DOHH2 (cell line): ENCODE data around the gene POLD3.

ENCODE experiments used
- H3F3A ChIP-seq: fragments of 200-600 bp; sonication (generic), shearing (Covaris generic); 2 replicates; pipeline ENCODE4 v1.6.0; 2016; ENCODE audit warnings: antibody characterized with exemption, mild to moderate bottlenecking; ENCODE audit not compliant: control insufficient read depth, insufficient read depth
- H3K27ac ChIP-seq: fragments of 200-600 bp; sonication (generic); 2 replicates; pipeline ENCODE4 v1.5.1; 2014; ENCODE audit warnings: low read depth, mild to moderate bottlenecking, low read length, moderate library complexity
- H3K27me3 ChIP-seq: fragments of 200-600 bp; sonication (generic); 2 replicates; pipeline ENCODE4 v1.6.1; 2014; ENCODE audit warnings: mild to moderate bottlenecking, low read length, mixed read lengths; ENCODE audit not compliant: control insufficient read depth
- H3K36me3 ChIP-seq: fragments of 200-600 bp; sonication (generic); 2 replicates; pipeline ENCODE4 v1.6.1; 2014; ENCODE audit warnings: mild to moderate bottlenecking, low read length, moderate library complexity, mixed read lengths; ENCODE audit not compliant: control insufficient read depth
- H3K4me1 ChIP-seq: fragments of 200-600 bp; sonication (generic); 2 replicates; pipeline ENCODE4 v1.6.1; 2014; ENCODE audit warnings: mild to moderate bottlenecking, low read length, mixed read lengths; ENCODE audit not compliant: control insufficient read depth
- H3K4me2 ChIP-seq: fragments of 200-600 bp; sonication (generic); 2 replicates; pipeline ENCODE4 v1.6.0; 2014; ENCODE audit warnings: mild to moderate bottlenecking, low read length, moderate library complexity
- H3K4me3 ChIP-seq: fragments of 200-600 bp; sonication (generic); 2 replicates; pipeline ENCODE4 v1.5.1; 2014; ENCODE audit warnings: mild to moderate bottlenecking, low read length, mixed read lengths
- H3K79me2 ChIP-seq: fragments of 200-600 bp; sonication (generic); 2 replicates; pipeline ENCODE4 v1.6.1; 2014; ENCODE audit warnings: mild to moderate bottlenecking, low read length, mixed read lengths; ENCODE audit not compliant: control insufficient read depth
- H3K9me2 ChIP-seq: fragments of 200-600 bp; sonication (generic); replicated peaks from 2 replicates; pipeline ENCODE4 v1.6.1; 2014; ENCODE audit warnings: mild to moderate bottlenecking, low read length, mixed read lengths; ENCODE audit not compliant: control insufficient read depth
- H3K9me3 ChIP-seq: fragments of 200-600 bp; sonication (generic); 2 replicates; pipeline ENCODE4 v1.6.1; 2014; ENCODE audit warnings: antibody characterized with exemption, low read length, mixed read lengths; ENCODE audit not compliant: control insufficient read depth, insufficient read depth
- H4K20me1 ChIP-seq: fragments of 200-600 bp; sonication (generic); 2 replicates; pipeline ENCODE4 v1.6.0; 2014; ENCODE audit warnings: low read depth, mild to moderate bottlenecking, antibody characterized with exemption, low read length, moderate library complexity; ENCODE audit not compliant: control insufficient read depth, insufficient read depth
- EZH2phosphoT487 ChIP-seq: fragments of 200-600 bp; sonication (generic); IDR thresholded peaks from 2 replicates; pipeline ENCODE4 v1.6.1; 2017; ENCODE audit warnings: borderline replicate concordance, mild to moderate bottlenecking, antibody characterized with exemption, low read length, moderate library complexity, mixed read lengths
- TF ChIP-seq, protein P1 (sequence below): fragments of 200-600 bp; sonication (generic); IDR thresholded peaks from one replicate; pipeline ENCODE4 v1.5.1; 2014; ENCODE audit warnings: antibody characterized with exemption, mild to moderate bottlenecking, low read depth, low read length; ENCODE audit not compliant: poor library complexity, severe bottlenecking

The POLD3 gene

DNA sequence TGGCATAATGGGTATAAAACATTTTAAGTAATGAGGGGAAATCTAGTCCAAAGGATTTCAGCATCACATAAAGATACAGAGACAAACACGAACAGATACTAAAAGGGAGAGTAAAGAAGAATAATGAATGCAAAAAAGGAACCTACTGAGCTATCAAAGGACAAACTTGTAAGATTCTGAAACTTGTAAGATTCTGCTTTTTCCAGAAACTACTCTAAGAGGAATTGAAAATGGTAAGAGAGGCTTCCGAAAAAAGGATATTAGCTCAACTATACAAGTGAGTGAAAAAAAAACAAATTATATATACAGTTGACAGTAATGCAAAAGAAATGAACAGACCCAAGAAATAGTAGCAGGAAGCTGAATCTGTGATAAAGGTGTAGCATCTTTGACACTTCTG, 37.7 kb downstream of the POLD3 start:
- Histone ChIP-seq H3K9me3 (no peaks in the 10 kb centered on the region), H3K27me3 (no peaks in the 10 kb centered on the region), H3K79me2 (0 out of 2 replicates have a peak, but pooled peaks cover 3% of the 10 kb centered on the region), H3K27ac (no peak overlapping the region), H3K4me3 (no peak overlapping the region), H3K36me3 (peaks cover 87% of the 10 kb centered on the region), H3K4me2 (no peak overlapping the region), H3K4me1 (no peaks in the 10 kb centered on the region), H3F3A (no peaks in the 10 kb centered on the region), H3K9me2 (no peaks in the 10 kb centered on the region), H4K20me1 (no peaks in the 10 kb centered on the region)
- TF ChIP-seq, protein P1, sequence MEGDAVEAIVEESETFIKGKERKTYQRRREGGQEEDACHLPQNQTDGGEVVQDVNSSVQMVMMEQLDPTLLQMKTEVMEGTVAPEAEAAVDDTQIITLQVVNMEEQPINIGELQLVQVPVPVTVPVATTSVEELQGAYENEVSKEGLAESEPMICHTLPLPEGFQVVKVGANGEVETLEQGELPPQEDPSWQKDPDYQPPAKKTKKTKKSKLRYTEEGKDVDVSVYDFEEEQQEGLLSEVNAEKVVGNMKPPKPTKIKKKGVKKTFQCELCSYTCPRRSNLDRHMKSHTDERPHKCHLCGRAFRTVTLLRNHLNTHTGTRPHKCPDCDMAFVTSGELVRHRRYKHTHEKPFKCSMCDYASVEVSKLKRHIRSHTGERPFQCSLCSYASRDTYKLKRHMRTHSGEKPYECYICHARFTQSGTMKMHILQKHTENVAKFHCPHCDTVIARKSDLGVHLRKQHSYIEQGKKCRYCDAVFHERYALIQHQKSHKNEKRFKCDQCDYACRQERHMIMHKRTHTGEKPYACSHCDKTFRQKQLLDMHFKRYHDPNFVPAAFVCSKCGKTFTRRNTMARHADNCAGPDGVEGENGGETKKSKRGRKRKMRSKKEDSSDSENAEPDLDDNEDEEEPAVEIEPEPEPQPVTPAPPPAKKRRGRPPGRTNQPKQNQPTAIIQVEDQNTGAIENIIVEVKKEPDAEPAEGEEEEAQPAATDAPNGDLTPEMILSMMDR = no peak
- TF ChIP-seq EZH2phosphoT487 = no peak

DNA sequence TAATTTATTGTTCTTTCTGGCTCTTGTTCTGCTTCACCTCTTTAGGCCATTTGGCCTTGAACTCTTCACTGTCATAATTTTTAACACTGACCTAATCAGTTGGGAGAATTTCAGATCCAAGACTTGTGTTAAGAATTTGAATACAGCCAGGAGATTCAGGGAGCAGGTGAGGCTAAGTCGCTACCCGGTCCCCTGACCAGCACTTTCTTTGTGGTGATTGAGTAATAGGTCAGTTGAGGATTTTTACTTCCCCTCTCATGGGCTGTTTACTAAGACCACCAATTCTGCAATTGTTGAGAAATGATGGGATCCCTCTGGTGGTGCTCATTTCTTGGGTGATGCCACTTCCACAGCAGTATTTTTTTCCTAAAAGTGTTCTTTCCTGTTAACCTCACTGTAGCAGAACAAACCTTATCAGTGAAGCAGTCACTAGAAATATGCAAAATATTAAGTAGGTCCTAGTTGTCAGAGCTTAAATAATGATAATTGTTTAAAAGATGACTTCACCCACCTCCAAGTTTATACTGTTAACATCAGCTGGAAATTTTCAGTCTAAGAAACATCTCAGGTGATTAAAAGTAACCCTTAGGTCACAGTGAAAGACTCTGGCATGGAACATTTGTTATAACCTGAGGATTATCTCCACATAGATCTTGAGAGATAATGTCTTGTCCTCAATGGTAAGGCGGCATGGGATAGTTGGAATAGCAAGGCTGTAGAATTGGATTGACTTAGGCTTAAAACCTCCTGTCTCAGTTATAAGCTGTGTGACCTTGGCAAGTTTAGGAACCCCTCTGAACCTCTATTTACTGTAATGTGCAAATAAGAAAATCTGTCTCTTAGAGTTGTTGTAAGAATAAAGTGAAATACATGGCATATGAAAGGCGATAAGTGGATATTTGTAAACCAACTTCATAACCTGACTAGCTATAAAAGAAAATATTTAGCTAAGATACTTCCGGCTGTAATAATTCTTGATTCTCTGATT, 41.3 kb downstream of the POLD3 start:
- no peaks in the 10 kb centered on the region for H3K79me2 ChIP-seq
- peaks cover 93% of the 10 kb centered on the region for H3K36me3 ChIP-seq
- H3K27ac ChIP-seq = no peak overlapping the region
- H3K27me3 ChIP-seq = no peaks in the 10 kb centered on the region
- TF ChIP-seq, protein P1 = no peak
- no peak for TF ChIP-seq EZH2phosphoT487
- no peaks in the 10 kb centered on the region for H3K4me1 ChIP-seq
- no peaks in the 10 kb centered on the region for H3F3A ChIP-seq
- H3K9me3 ChIP-seq = no peaks in the 10 kb centered on the region
- H3K4me2 ChIP-seq = no peak overlapping the region
- no peaks in the 10 kb centered on the region for H4K20me1 ChIP-seq
- no peak overlapping the region for H3K4me3 ChIP-seq
- no peaks in the 10 kb centered on the region for H3K9me2 ChIP-seq

DNA sequence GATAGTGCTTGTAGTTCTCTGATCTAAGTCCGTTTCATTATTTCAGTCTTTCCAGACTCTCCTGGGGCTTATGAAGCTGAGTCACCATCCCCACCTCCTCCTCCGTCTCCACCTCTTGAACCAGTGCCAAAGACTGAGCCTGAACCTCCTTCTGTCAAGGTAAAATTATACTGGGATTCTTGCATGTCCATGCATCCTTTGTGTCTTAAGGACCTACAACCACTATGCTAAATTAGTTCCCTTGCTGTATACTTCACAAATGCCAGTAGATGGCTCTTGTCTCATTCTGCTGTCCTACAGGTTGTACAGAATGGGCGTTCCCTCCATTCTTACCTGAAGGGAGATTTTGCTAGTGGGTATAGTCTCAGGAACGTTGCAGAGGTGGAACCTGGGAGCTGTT, 42.2 kb downstream of the POLD3 start:
- Histone ChIP-seq H3K27me3 (no peaks in the 10 kb centered on the region), H3K27ac (no peak overlapping the region), H3K4me2 (no peak overlapping the region), H3K9me2 (no peaks in the 10 kb centered on the region), H3K9me3 (no peaks in the 10 kb centered on the region), H3K4me3 (no peak overlapping the region), H3K4me1 (no peaks in the 10 kb centered on the region), H3K36me3 (peaks cover 94% of the 10 kb centered on the region), H3F3A (no peaks in the 10 kb centered on the region), H3K79me2 (no peaks in the 10 kb centered on the region), H4K20me1 (no peaks in the 10 kb centered on the region)
- TF ChIP-seq, protein P1 = no peak
- no peak for TF ChIP-seq EZH2phosphoT487
